H1 (cell line): ENCODE data around the gene ETV5.

Experiments
- CTCF ChIP-seq, 3 experiments: IDR thresholded peaks; 1 replicate in 2 of 3; 2 replicates in 1 of 3; pipeline versions ENCODE4 v1.5.1 to v1.6.1; 2011; ENCODE audit warnings: low read length in 3 of 3, mild to moderate bottlenecking in 3 of 3, inconsistent platforms in 2 of 3, low read depth in 1 of 3, moderate library complexity in 1 of 3; ENCODE audit not compliant: insufficient read depth in 1 of 3; ENCODE audit errors: control extremely low read depth in 1 of 3
- EP300 ChIP-seq, 2 experiments: IDR thresholded peaks; 1 replicate in 1 of 2; 2 replicates in 1 of 2; pipeline ENCODE4 v1.6.1; 2011 to 2012; ENCODE audit warnings: low read depth in 2 of 2, low read length in 2 of 2, mild to moderate bottlenecking in 2 of 2, borderline replicate concordance in 1 of 2, inconsistent platforms in 1 of 2, moderate library complexity in 1 of 2
- EZH2 ChIP-seq: fragments of 200-600 bp; sonication (generic); IDR thresholded peaks from 2 replicates; pipeline ENCODE4 v1.7.1; 2012; ENCODE audit warnings: low read depth, mild to moderate bottlenecking, moderate library complexity, low read length, inconsistent platforms; ENCODE audit not compliant: severe bottlenecking
- FOSL1 ChIP-seq: IDR thresholded peaks from 2 replicates; pipeline ENCODE4 v1.6.1; 2011; ENCODE audit warnings: mild to moderate bottlenecking, low read depth, low read length, moderate library complexity; ENCODE audit not compliant: insufficient read depth
- POLR2A ChIP-seq, 2 experiments: IDR thresholded peaks; 1 replicate in 1 of 2; 2 replicates in 1 of 2; pipeline ENCODE4 v1.6.1; 2011; ENCODE audit warnings: low read depth in 2 of 2, low read length in 2 of 2, mild to moderate bottlenecking in 2 of 2; ENCODE audit errors: control extremely low read depth in 1 of 2
- RAD21 ChIP-seq, 2 experiments: IDR thresholded peaks in 1 of 2; conservative IDR thresholded peaks in 1 of 2; 2 replicates each; pipeline ENCODE4 v1.6.1; 2011; ENCODE audit warnings: low read depth in 2 of 2, low read length in 2 of 2, improper control_type of control experiment in 1 of 2, inconsistent platforms in 1 of 2, mild to moderate bottlenecking in 1 of 2, moderate library complexity in 1 of 2
- RNF2 ChIP-seq: fragments of 200-900, 300-1000 bp; sonication (generic); IDR thresholded peaks from 2 replicates; pipeline ENCODE4 v1.7.1; 2016; ENCODE audit warnings: borderline replicate concordance, low read depth, mild to moderate bottlenecking, antibody characterized with exemption, low read length; ENCODE audit not compliant: poor library complexity, severe bottlenecking; ENCODE audit errors: missing control alignments
- SIN3A ChIP-seq, 2 experiments: IDR thresholded peaks in 1 of 2; conservative IDR thresholded peaks in 1 of 2; 2 replicates each; pipeline ENCODE4 v1.6.1; 2011 to 2012; ENCODE audit warnings: low read length in 2 of 2, improper control_type of control experiment in 1 of 2, low read depth in 1 of 2, mild to moderate bottlenecking in 1 of 2
- SIRT6 ChIP-seq: IDR thresholded peaks from one replicate; pipeline ENCODE4 v1.7.1; 2012; ENCODE audit warnings: low read length, inconsistent platforms
- SP4 ChIP-seq: IDR thresholded peaks from 2 replicates; pipeline ENCODE4 v1.6.1; 2012; ENCODE audit warnings: low read length, inconsistent platforms
- TAF1 ChIP-seq: IDR thresholded peaks from 2 replicates; pipeline ENCODE4 v1.6.1; 2011; ENCODE audit warnings: mild to moderate bottlenecking, low read depth, low read length
- ZNF274 ChIP-seq: IDR thresholded peaks from 2 replicates; pipeline ENCODE4 v1.7.0; 2012; ENCODE audit warnings: low read length, borderline replicate concordance; ENCODE audit errors: extremely low read depth

GRCh38 chr3:186125118-186125517 is 16.2 kb upstream of the ETV5 start:
- TF ChIP-seq EZH2, result no peak
- no peak for TF ChIP-seq SIRT6
- no peak for TF ChIP-seq POLR2A (IDR thresholded peaks at IDR 0.05; ENCODE audit: control extremely low read depth in 1 of 2, low read depth in 2 of 2, low read length in 2 of 2)
- no peak for TF ChIP-seq CTCF (IDR thresholded peaks at IDR 0.05; ENCODE audit: control extremely low read depth in 1 of 3, insufficient read depth in 1 of 3, low read depth in 1 of 3, low read length in 3 of 3)
- TF ChIP-seq EP300 (IDR thresholded peaks at IDR 0.05; ENCODE audit: borderline replicate concordance in 1 of 2, low read depth in 2 of 2, low read length in 2 of 2), result no peak
- no peak for TF ChIP-seq SIN3A (conservative IDR thresholded peaks at IDR 0.05 in 1 of 2, IDR thresholded peaks at IDR 0.05 in 1 of 2; ENCODE audit: low read depth in 1 of 2, low read length in 2 of 2)
- TF ChIP-seq RNF2, result no peak
- TF ChIP-seq ZNF274, result no peak
- no peak for TF ChIP-seq SP4
- TF ChIP-seq FOSL1, result no peak
- TF ChIP-seq RAD21 (IDR thresholded peaks at IDR 0.05 in 1 of 2, conservative IDR thresholded peaks at IDR 0.05 in 1 of 2; ENCODE audit: low read depth in 2 of 2, low read length in 2 of 2), result no peak
- no peak for TF ChIP-seq TAF1
